ENCODE results near the gene CEACAM19.

The CEACAM19 gene

GRCh38 chr19:44684892-44685863 lies 13.9 kb downstream of the CEACAM19 start:
- H3K36me3 Mint-ChIP-seq (ENCODE audit: insufficient read depth), result no peaks in the 10 kb centered on the region
- ATAC-seq (replicated peaks; ENCODE audit: extremely low read depth, poor library complexity, severe bottlenecking), result no peak

DNA sequence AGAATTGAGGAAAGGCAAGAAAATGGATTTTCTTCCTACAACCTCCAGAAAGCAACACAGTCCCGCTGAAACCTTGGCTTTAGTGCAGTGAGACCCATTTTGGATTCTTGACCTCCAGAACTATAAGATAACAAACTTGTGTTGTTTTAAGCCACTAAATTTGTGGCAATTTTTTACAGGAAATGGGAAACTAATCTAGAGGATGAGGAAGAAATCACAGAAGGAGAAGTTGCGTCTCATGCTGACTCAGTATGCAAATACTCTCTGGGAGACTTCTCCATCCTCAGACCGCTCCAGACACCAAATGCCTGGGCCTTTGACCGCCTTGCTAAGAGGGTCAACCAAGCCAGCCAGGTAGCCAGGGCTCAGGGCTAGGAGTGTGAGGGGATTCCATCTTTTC lies 14.6 kb downstream of the CEACAM19 start:
- ATAC-seq (replicated peaks; ENCODE audit: extremely low read depth, poor library complexity, severe bottlenecking) (no peak), DNase-seq (ENCODE audit: low spot score in 2 of 2) (no peak)
- no peak overlapping the region for H3K4me3 Mint-ChIP-seq
- H3K36me3 Mint-ChIP-seq (ENCODE audit: insufficient read depth), result no peaks in the 10 kb centered on the region
- H3K27ac Mint-ChIP-seq (ENCODE audit: low read depth), result no peak overlapping the region
- H3K9me3 Mint-ChIP-seq, result no peaks in the 10 kb centered on the region
- peaks cover 5% of the 10 kb centered on the region for H3K4me1 Mint-ChIP-seq
- H3K27me3 Mint-ChIP-seq, result peaks cover 25% of the 10 kb centered on the region

More at GRCh38 chr19:44684892-44685863, 13.9 kb downstream of the CEACAM19 start:
- no peak overlapping the region for H3K4me3 Mint-ChIP-seq
- H3K4me1 Mint-ChIP-seq, result peaks cover 5% of the 10 kb centered on the region
- H3K9me3 Mint-ChIP-seq, result no peaks in the 10 kb centered on the region
- peaks cover 32% of the 10 kb centered on the region for H3K27me3 Mint-ChIP-seq
- DNase-seq (ENCODE audit: low spot score in 2 of 2), result no peak
- no peak overlapping the region for H3K27ac Mint-ChIP-seq (ENCODE audit: low read depth)

DNA sequence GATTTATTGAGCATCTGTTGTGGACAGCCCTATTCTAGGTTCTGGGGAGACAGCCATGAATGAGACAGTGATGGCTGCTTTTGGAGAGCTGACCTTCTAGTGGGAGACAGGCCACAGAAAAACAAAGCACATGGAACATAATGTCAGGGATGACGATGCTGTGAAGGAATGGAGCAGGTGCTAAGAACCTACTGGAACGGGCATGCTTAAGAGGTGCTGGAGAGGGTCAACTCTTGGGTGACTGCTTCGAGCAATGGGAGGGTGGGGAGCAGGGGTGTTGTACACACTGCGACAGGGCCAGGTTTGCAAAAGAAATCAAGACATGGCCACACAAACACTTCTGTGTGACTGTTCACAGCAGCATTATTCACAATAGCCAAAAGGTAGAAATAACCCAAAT lies 15.6 kb downstream of the CEACAM19 start:
- H3K4me3 Mint-ChIP-seq, result no peak overlapping the region
- no peak for DNase-seq (ENCODE audit: low spot score in 2 of 2)
- H3K36me3 Mint-ChIP-seq (ENCODE audit: insufficient read depth), result no peaks in the 10 kb centered on the region
- H3K4me1 Mint-ChIP-seq, result peaks cover 6% of the 10 kb centered on the region
- H3K27me3 Mint-ChIP-seq, result peaks cover 20% of the 10 kb centered on the region
- ATAC-seq (replicated peaks; ENCODE audit: extremely low read depth, poor library complexity, severe bottlenecking), result no peak
- no peak overlapping the region for H3K27ac Mint-ChIP-seq (ENCODE audit: low read depth)
- H3K9me3 Mint-ChIP-seq, result no peaks in the 10 kb centered on the region

- no peak overlapping the region for H3K27ac Mint-ChIP-seq (ENCODE audit: low read depth)
- H3K4me1 Mint-ChIP-seq, result peaks cover 16% of the 10 kb centered on the region
- H3K27me3 Mint-ChIP-seq, result peaks cover 20% of the 10 kb centered on the region
- ATAC-seq (replicated peaks; ENCODE audit: extremely low read depth, poor library complexity, severe bottlenecking) (no peak), DNase-seq (ENCODE audit: low spot score in 2 of 2) (no peak)
- H3K4me3 Mint-ChIP-seq, result no peak overlapping the region
- H3K36me3 Mint-ChIP-seq (ENCODE audit: insufficient read depth), result no peaks in the 10 kb centered on the region
- no peaks in the 10 kb centered on the region for H3K9me3 Mint-ChIP-seq
Measured at GRCh38 chr19:44687888-44688287, 16.6 kb downstream of the CEACAM19 start.

DNA sequence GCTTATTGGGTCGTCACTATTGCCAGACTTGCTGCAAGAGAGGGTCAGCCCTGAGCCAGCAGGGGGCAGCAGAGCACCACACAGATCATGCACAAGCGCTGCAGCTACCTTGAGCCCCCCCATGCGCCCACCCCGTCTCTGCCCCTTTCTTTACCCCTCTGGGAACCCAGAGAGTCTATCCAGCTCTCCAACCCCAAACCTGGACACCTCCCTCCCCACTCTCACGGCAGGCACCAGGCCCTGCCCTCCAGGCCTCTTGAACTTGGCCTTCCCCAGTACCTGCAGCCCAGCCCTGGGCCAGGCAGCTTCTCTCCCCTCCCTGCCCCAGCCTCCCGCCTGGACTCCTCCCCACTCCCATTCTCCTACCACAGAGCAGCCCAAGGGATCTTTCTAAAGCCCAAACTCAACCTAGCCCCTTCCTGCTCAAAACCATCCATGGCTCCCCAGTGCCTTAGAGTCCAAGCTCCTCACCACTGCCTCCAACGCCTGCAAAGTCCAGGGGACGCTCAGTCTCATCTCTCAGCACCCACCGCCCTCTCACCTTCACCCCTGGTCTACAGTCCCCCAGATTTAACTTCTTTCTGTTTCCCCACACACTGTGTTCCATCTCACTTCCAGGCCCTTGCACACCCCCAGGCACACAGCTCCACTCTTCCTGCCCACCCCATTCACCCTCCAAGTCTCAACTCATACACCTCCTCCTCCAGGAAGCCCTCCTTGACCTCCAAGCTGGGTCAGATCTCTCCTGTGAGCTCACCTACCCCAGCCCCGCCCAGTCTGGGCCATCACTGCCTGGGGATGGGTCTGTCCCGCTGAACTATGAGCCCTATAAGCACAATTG lies 18.2 kb downstream of the CEACAM19 start:
- Mint-ChIP-seq H3K9me3 (no peaks in the 10 kb centered on the region), H3K27me3 (peaks cover 11% of the 10 kb centered on the region), H3K27ac (ENCODE audit: low read depth) (no peak overlapping the region), H3K4me1 (peaks cover 16% of the 10 kb centered on the region), H3K4me3 (no peak overlapping the region), H3K36me3 (ENCODE audit: insufficient read depth) (no peaks in the 10 kb centered on the region)
- peak; percentile 35 to 60 for DNase-seq (ENCODE audit: low spot score in 2 of 2)
- ATAC-seq (replicated peaks; ENCODE audit: extremely low read depth, poor library complexity, severe bottlenecking), result peak; percentile 52

DNA sequence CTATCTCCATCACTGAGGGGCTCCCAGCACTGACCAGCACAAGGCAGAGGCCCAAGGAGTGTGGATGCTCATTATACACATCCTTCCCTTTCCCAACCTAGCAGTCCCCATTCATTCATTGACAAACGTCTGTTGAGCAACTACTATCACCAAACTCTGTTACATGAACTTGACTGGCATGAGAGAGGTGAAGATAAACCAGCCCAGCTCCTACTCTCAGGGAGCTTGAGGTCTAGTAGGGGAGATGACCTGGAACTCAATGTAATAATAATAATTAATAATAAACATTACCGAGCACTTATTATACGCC lies 18.8 kb downstream of the CEACAM19 start:
- H3K36me3 Mint-ChIP-seq (ENCODE audit: insufficient read depth), result no peaks in the 10 kb centered on the region
- DNase-seq (ENCODE audit: low spot score in 2 of 2) (no peak), ATAC-seq (replicated peaks; ENCODE audit: extremely low read depth, poor library complexity, severe bottlenecking) (no peak)
- no peak overlapping the region for H3K4me3 Mint-ChIP-seq
- H3K4me1 Mint-ChIP-seq, result peaks cover 13% of the 10 kb centered on the region
- H3K9me3 Mint-ChIP-seq, result no peaks in the 10 kb centered on the region
- H3K27ac Mint-ChIP-seq (ENCODE audit: low read depth), result no peak overlapping the region
- H3K27me3 Mint-ChIP-seq, result peaks cover 5% of the 10 kb centered on the region

DNA sequence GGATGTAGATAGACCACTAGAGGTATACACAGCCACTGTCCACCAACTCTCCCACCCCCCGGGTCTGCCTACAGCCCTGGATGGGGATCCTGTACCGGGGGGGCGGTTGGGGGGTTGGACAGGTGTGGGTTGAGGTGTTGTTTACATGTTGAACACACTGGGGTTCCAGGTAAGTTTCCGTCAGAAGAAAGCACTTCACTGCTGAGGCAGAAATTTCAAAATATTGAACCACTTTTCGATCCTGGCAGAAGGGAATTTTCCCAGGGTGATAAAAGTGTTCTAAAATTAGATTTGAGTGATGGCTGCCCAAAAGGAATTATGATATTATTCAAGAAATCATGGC lies 21.1 kb downstream of the CEACAM19 start:
- H3K36me3 Mint-ChIP-seq (ENCODE audit: insufficient read depth), result no peaks in the 10 kb centered on the region
- DNase-seq (ENCODE audit: low spot score in 2 of 2) (no peak), ATAC-seq (replicated peaks; ENCODE audit: extremely low read depth, poor library complexity, severe bottlenecking) (peak; percentile 34)
- H3K27ac Mint-ChIP-seq (ENCODE audit: low read depth), result peak overlapping the region; percentile 73
- peak overlapping the region; percentile 28 for H3K4me3 Mint-ChIP-seq
- H3K27me3 Mint-ChIP-seq, result peaks cover 9% of the 10 kb centered on the region
- peaks cover 11% of the 10 kb centered on the region for H3K4me1 Mint-ChIP-seq
- H3K9me3 Mint-ChIP-seq, result no peaks in the 10 kb centered on the region

DNA sequence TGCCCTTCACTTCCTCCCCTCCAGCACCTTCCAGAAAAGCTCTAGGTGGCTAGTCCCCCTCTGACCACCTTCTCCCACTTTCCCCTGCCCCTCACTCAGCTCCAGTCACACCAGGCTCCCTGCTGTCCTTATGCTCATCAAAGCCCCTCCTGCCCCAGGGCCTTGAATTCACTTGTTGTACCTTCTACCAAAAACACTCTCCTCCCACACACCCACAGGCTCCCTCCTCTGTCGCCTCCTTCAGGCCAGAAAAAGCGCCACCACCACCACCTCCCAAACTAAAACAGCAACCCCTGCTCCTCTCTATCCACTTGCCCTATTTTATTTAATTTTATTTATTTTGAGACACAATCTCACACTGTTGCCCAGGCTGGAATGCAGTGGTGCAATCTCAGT lies 22.9 kb downstream of the CEACAM19 start:
- no peak for ATAC-seq (replicated peaks; ENCODE audit: extremely low read depth, poor library complexity, severe bottlenecking)
- Mint-ChIP-seq H3K9me3 (no peaks in the 10 kb centered on the region), H3K4me1 (peaks cover 11% of the 10 kb centered on the region), H3K27me3 (peaks cover 23% of the 10 kb centered on the region), H3K4me3 (no peak overlapping the region), H3K27ac (ENCODE audit: low read depth) (peak overlapping the region; percentile 27), H3K36me3 (ENCODE audit: insufficient read depth) (no peaks in the 10 kb centered on the region)
- DNase-seq (ENCODE audit: low spot score in 2 of 2), result no peak

DNA sequence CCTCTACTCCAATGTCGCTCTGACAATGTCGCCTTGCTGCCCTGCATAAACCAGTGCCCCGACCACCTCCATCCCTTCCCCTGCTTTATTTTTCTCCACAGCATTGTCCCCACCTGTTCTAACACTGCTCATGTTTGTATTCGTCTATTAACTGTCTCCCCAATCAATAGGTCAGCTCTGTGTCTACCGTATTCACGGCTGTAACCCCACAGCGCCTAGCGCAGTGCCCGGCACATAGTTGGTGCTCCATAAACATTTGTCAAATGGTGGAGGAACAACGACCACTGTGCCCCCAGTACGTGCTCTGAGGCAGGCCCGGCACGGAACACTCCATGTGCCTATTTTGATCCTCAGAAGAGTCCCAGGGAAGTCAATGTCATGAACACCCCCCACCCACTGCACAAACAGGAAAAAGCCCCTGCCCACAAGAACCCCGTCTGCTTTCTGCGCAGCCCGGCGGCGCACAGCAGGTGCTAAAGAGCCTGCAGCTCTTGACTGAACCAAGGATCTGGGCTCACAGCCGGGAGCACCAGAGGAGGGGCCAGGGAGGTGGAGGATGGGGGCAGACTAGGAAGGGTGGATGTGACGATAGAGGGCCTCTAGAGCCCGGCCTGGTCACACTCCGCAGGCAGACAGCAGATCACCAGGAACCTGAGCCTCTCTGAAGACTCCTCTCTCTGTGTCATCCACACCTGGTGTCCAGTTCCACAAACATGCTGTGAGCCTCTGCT lies 25.8 kb downstream of the CEACAM19 start:
- Mint-ChIP-seq H3K27ac (ENCODE audit: low read depth) (no peak overlapping the region), H3K9me3 (no peaks in the 10 kb centered on the region), H3K4me3 (no peak overlapping the region), H3K36me3 (ENCODE audit: insufficient read depth) (no peaks in the 10 kb centered on the region), H3K27me3 (peaks cover 23% of the 10 kb centered on the region), H3K4me1 (peaks cover 8% of the 10 kb centered on the region)
- ATAC-seq (replicated peaks; ENCODE audit: extremely low read depth, poor library complexity, severe bottlenecking) (no peak), DNase-seq (ENCODE audit: low spot score in 2 of 2) (no peak)

GRCh38 chr19:44697670-44698034 lies 26.4 kb downstream of the CEACAM19 start:
- H3K27me3 Mint-ChIP-seq, result peaks cover 23% of the 10 kb centered on the region
- H3K9me3 Mint-ChIP-seq, result no peaks in the 10 kb centered on the region
- ATAC-seq (replicated peaks; ENCODE audit: extremely low read depth, poor library complexity, severe bottlenecking), result no peak
- H3K27ac Mint-ChIP-seq (ENCODE audit: low read depth), result no peak overlapping the region
- no peaks in the 10 kb centered on the region for H3K36me3 Mint-ChIP-seq (ENCODE audit: insufficient read depth)
- DNase-seq (ENCODE audit: low spot score in 2 of 2), result no peak
- no peak overlapping the region for H3K4me3 Mint-ChIP-seq
- H3K4me1 Mint-ChIP-seq, result peaks cover 2% of the 10 kb centered on the region

DNA sequence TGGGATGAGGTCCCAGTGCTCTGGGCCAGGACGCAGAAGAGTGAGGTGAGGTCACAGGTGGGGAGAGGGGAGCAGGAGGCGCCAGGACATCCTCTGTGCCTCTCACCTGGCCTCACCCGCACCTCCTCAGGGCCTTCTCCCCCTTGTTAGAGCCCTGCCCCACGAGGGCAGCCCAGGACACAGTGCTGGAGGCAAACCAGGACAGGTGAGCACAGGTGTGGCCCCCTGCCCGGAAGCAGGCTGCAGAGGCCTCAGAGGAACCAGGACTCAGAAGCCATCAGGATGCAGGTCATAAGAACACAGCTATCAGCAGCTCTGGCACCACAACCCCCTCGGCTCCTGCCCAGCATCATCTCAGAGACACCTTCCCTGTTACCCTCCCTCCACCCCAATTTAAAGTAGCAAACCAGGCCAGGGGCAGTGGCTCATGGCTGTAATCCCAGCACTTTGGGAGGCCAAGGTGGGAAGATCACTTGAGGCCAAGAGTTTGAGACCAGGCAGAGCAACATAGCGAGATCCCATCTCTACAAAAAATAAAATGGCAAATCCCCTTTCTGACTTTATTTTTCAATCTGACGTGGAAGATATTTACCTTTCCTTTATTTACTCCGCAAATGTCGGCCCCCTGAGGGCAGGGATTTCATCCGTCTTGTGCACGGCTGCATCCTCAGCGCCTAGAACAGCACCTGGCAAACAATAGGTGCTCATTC lies 27.4 kb downstream of the CEACAM19 start, which contains the start of gene CEACAM16:
Gene CEACAM16, plus strand, starts transcription at position 660 of the 710 bp plus-strand sequence. CDS start 2,306 bp downstream, outside the sequence.
- no peak within 1 kb of the TSS for H3K27ac Mint-ChIP-seq (ENCODE audit: low read depth)
- H3K36me3 Mint-ChIP-seq (ENCODE audit: insufficient read depth), result no peaks in the 10 kb centered on the region
- DNase-seq (ENCODE audit: low spot score in 2 of 2) (no peak), ATAC-seq (replicated peaks; ENCODE audit: extremely low read depth, poor library complexity, severe bottlenecking) (no peak)
- no peak within 1 kb of the TSS for H3K4me3 Mint-ChIP-seq
- H3K27me3 Mint-ChIP-seq, result peaks cover 23% of the 10 kb centered on the region
- H3K9me3 Mint-ChIP-seq, result no peaks in the 10 kb centered on the region
- no peaks in the 10 kb centered on the region for H3K4me1 Mint-ChIP-seq

- no peak for DNase-seq (ENCODE audit: low spot score in 2 of 2)
- Mint-ChIP-seq H3K4me3 (no peak overlapping the region), H3K9me3 (no peaks in the 10 kb centered on the region), H3K4me1 (no peaks in the 10 kb centered on the region), H3K36me3 (ENCODE audit: insufficient read depth) (no peaks in the 10 kb centered on the region), H3K27ac (ENCODE audit: low read depth) (no peak overlapping the region), H3K27me3 (peaks cover 23% of the 10 kb centered on the region)
- ATAC-seq (replicated peaks; ENCODE audit: extremely low read depth, poor library complexity, severe bottlenecking), result no peak
Measured at GRCh38 chr19:44700547-44700946, 29.3 kb downstream of the CEACAM19 start.

Measured in central memory CD8-positive, alpha-beta T cell (primary cell).